IMR-90 (cell line): ENCODE results near the gene RLN3. TPM values are rescaled to one million over a fixed set of nuclear protein-coding genes. Genes with fewer than 3 reads are reported as not detected.
"Not testable (repeated sequence)": the region's sequence is repeated elsewhere in the genome, so short reads cannot be mapped to it uniquely, and the experiment has no call there.

Source experiments
- ATAC-seq: fragments of 200-7000 bp; cut with Tn5 transposase; 2 replicates; pipeline ENCODE4 v1.9.1; 2020; ENCODE audit warnings: low read depth, mild to moderate bottlenecking, moderate library complexity
- BruUV-seq: library from RNA; stranded (reverse); fragments of 400-500 nt; replicated peaks from 2 replicates; lab custom pipeline; 2021; lab: Mats Ljungman, UMichigan
- CTCF ChIA-PET: fragments of 300-600 bp; formaldehyde crosslinking; extraction: SDS; loops from one replicate; lab custom pipeline; 2021; ENCODE audit warnings: antibody characterized with exemption; lab: Yijun Ruan, JAX
- POLR2A ChIA-PET: fragments of 300-600 bp; sonication (Branson Sonifier 250); formaldehyde crosslinking; loops from one replicate; lab custom pipeline; 2022; ENCODE audit warnings: antibody characterized with exemption; ENCODE audit not compliant: unreplicated experiment; lab: Charles Lee
- DNase-seq: peaks from one replicate; pipeline ENCODE4 v3.0.0; 2013
- H2AFZ ChIP-seq: replicated peaks from 2 replicates; pipeline ENCODE3; 2013; ENCODE audit warnings: low read length, mild to moderate bottlenecking; ENCODE audit not compliant: poor library complexity
- H2AK5ac ChIP-seq: 2 replicates; pipeline ENCODE4 v1.6.1; 2013; ENCODE audit warnings: low read depth, low read length, inconsistent platforms
- H2AK9ac ChIP-seq: replicated peaks from 2 replicates; pipeline ENCODE3; 2013; ENCODE audit warnings: mild to moderate bottlenecking, low read depth, low read length, moderate library complexity; ENCODE audit not compliant: poor library complexity
- H2BK120ac ChIP-seq: 2 replicates; pipeline ENCODE4 v1.6.1; 2013; ENCODE audit warnings: low read depth, low read length, inconsistent platforms
- H2BK15ac ChIP-seq: 3 replicates; pipeline ENCODE4 v1.6.1; 2013; ENCODE audit warnings: low read depth, low read length, inconsistent platforms
- H2BK20ac ChIP-seq: 2 replicates; pipeline ENCODE4 v1.6.1; 2013; ENCODE audit warnings: low read depth, mild to moderate bottlenecking, inconsistent platforms, low read length, moderate library complexity
- H2BK5ac ChIP-seq: 2 replicates; pipeline ENCODE4 v1.6.1; 2013; ENCODE audit warnings: mild to moderate bottlenecking, low read depth, low read length, inconsistent platforms; ENCODE audit not compliant: poor library complexity, severe bottlenecking
- H3K14ac ChIP-seq: replicated peaks from 2 replicates; pipeline ENCODE4 v1.6.1; 2013; ENCODE audit warnings: low read depth, low read length, inconsistent platforms
- H3K18ac ChIP-seq: 2 replicates; pipeline ENCODE4 v1.6.1; 2013; ENCODE audit warnings: low read depth, low read length, control low read depth
- H3K23ac ChIP-seq: 2 replicates; pipeline ENCODE4 v1.6.1; 2013; ENCODE audit warnings: low read depth, low read length, inconsistent platforms
- H3K27ac ChIP-seq: 2 replicates; pipeline ENCODE4 v1.5.1; 2013; ENCODE audit warnings: mild to moderate bottlenecking, control low read depth, low read length; ENCODE audit not compliant: insufficient read depth
- H3K27me3 ChIP-seq: 2 replicates; pipeline ENCODE4 v1.6.1; 2013; ENCODE audit warnings: low read length; ENCODE audit not compliant: control insufficient read depth, insufficient read depth
- H3K36me3 ChIP-seq: 2 replicates; pipeline ENCODE4 v1.6.1; 2013; ENCODE audit warnings: low read length, mixed read lengths; ENCODE audit not compliant: control insufficient read depth, insufficient read depth
- H3K4ac ChIP-seq: 2 replicates; pipeline ENCODE4 v1.6.1; 2013; ENCODE audit warnings: low read depth, low read length, inconsistent platforms
- H3K4me1 ChIP-seq: 2 replicates; pipeline ENCODE4 v1.6.1; 2013; ENCODE audit warnings: low read length, mixed read lengths; ENCODE audit not compliant: control insufficient read depth, insufficient read depth
- H3K4me2 ChIP-seq: 2 replicates; pipeline ENCODE4 v1.6.1; 2013; ENCODE audit warnings: low read depth, mild to moderate bottlenecking, control low read depth, low read length, moderate library complexity
- H3K4me3 ChIP-seq: 2 replicates; pipeline ENCODE4 v1.5.1; 2013; ENCODE audit warnings: low read depth, mild to moderate bottlenecking, control low read depth, low read length, moderate library complexity; ENCODE audit not compliant: insufficient read depth
- H3K56ac ChIP-seq: 2 replicates; pipeline ENCODE4 v1.6.1; 2013; ENCODE audit warnings: low read length, inconsistent platforms; ENCODE audit not compliant: insufficient read depth; ENCODE audit errors: extremely low read depth
- H3K79me1 ChIP-seq, 2 experiments: 2 replicates each; pipeline ENCODE4 v1.6.1; 2013; ENCODE audit warnings: low read length in 2 of 2, inconsistent platforms in 1 of 2, low read depth in 1 of 2
- H3K9ac ChIP-seq: 2 replicates; pipeline ENCODE4 v1.6.1; 2013; ENCODE audit warnings: low read depth, low read length, control low read depth
- H3K9me1 ChIP-seq: 2 replicates; pipeline ENCODE4 v1.6.1; 2013; ENCODE audit warnings: low read length, inconsistent platforms; ENCODE audit not compliant: insufficient read depth
- H3K9me3 ChIP-seq: 2 replicates; pipeline ENCODE4 v1.6.1; 2013; ENCODE audit warnings: low read length; ENCODE audit not compliant: control insufficient read depth, insufficient read depth
- H4K20me1 ChIP-seq: 2 replicates; pipeline ENCODE4 v1.6.1; 2013; ENCODE audit warnings: low read length, inconsistent platforms; ENCODE audit not compliant: insufficient read depth
- H4K5ac ChIP-seq: 2 replicates; pipeline ENCODE4 v1.6.1; 2013; ENCODE audit warnings: mild to moderate bottlenecking, low read depth, low read length, control low read depth
- H4K8ac ChIP-seq, 2 experiments: 2 replicates each; pipeline ENCODE4 v1.6.1; 2013; ENCODE audit warnings: low read depth in 2 of 2, low read length in 2 of 2, control low read depth in 1 of 2, inconsistent platforms in 1 of 2
- H4K91ac ChIP-seq: 2 replicates; pipeline ENCODE4 v1.6.1; 2013; ENCODE audit warnings: low read depth, low read length, inconsistent platforms; ENCODE audit not compliant: insufficient read depth
- ELK1 ChIP-seq: fragments of 150-350 bp; IDR thresholded peaks from 2 replicates; pipeline ENCODE4 v1.6.1; 2016; ENCODE audit warnings: low read depth, mild to moderate bottlenecking, low read length, moderate library complexity, borderline replicate concordance
- NFE2L2 ChIP-seq: fragments of 150-350 bp; IDR thresholded peaks from 2 replicates; pipeline ENCODE4 v1.6.1; 2016; ENCODE audit warnings: low read depth, mild to moderate bottlenecking, low read length
- RAD21 ChIP-seq: IDR thresholded peaks from 2 replicates; pipeline ENCODE4 v1.6.1; 2012; ENCODE audit warnings: low read length, improper control_type of control experiment
- SMC3 ChIP-seq: fragments of 150-350 bp; IDR thresholded peaks from 2 replicates; pipeline ENCODE4 v1.6.1; 2016; ENCODE audit warnings: low read depth, mild to moderate bottlenecking, antibody characterized with exemption, low read length, moderate library complexity
- WGBS, 2 experiments: methylation state at CpG; one replicate each; pipeline versions ENCODE4 v1.1.5 to v1.1.7; 2013; ENCODE audit warnings: missing lambda C conversion rate in 2 of 2; ENCODE audit not compliant: insufficient read length in 1 of 2; ENCODE audit errors: extremely low coverage in 2 of 2; 5-methylcytosine and 5-hydroxymethylcytosine counted together
- dilution Hi-C: fragments of 300-500 bp; cut with HindIII; formaldehyde crosslinking; loops from one replicate; pipeline ENCODE4 v1.14.3; 2018; ENCODE audit warnings: low sequenced_read_pairs; ENCODE audit not compliant: unreplicated experiment
- in situ Hi-C: fragments of 300-500 bp; cut with MboI; formaldehyde crosslinking; loops from 3 replicates; pipeline ENCODE4 v1.14.3; 2019; ENCODE audit warnings: low sequenced_read_pairs, inconsistent platforms, mixed read lengths
- intact Hi-C: fragments of 100-400 bp; cut with micrococcal nuclease; formaldehyde crosslinking; loops from 2 replicates; pipeline ENCODE4 v1.10.0; 2022
- polyA plus RNA-seq, 3 experiments: library from polyadenylated mRNA; depleted of rRNA; stranded (reverse); fragments of >200 nt; gene quantifications; 2 replicates each; pipeline ENCODE4 v1.2.3, GENCODE V29; 2012; ENCODE audit warnings: low replicate concordance in 1 of 3
- total RNA-seq: library from RNA; depleted of rRNA; stranded (reverse); fragments of >200 nt; gene quantifications from 2 replicates; pipeline ENCODE4 v1.2.3, GENCODE V29; 2012

RLN3 gene
- total and polyA plus RNA-seq, 2 of the 4 experiments (the other 2 are of a cell fraction): not detected

- in situ Hi-C loops (no loop called here), intact Hi-C loops (no loop called here), dilution Hi-C loops (no loop called here)
- H3K14ac ChIP-seq: no peak overlapping the region
- WGBS, 2 experiments: 90% methylated on average over 2 of the region's 4 CpGs; no CpG with 5 or more reads in 1 of the 2 experiments
- H3K4me2 ChIP-seq: no peak overlapping the region
- no peak overlapping the region for H2AK5ac ChIP-seq
- ChIA-PET CTCF (no interaction called here), POLR2A (no interaction called here)
- H3K27me3 ChIP-seq: peaks cover 9% of the 10 kb centered on the region; the same call in 1 of the 2 replicates
- H4K20me1 ChIP-seq: no peaks in the 10 kb centered on the region
- H2BK120ac ChIP-seq: no peak overlapping the region
- ATAC-seq: no peak
- no TSS peak for BruUV-seq
- no peak overlapping the region for H2AFZ ChIP-seq
- no peaks in the 10 kb centered on the region for H3K4me1 ChIP-seq
- no peak overlapping the region for H2BK20ac ChIP-seq
- peaks cover 2% of the 10 kb centered on the region; the same call in 1 of the 2 replicates for H3K9me3 ChIP-seq
- H3K4me3 ChIP-seq: no peak overlapping the region
- no peak overlapping the region for H3K4ac ChIP-seq
- no peak overlapping the region for H3K27ac ChIP-seq
- H2BK5ac ChIP-seq: no peak overlapping the region
- H3K56ac ChIP-seq: no peak overlapping the region
- no peak for DNase-seq
- H3K36me3 ChIP-seq: no peaks in the 10 kb centered on the region
- H3K23ac ChIP-seq: no peak overlapping the region
- no peak overlapping the region for H4K8ac ChIP-seq
- no peak overlapping the region for H4K5ac ChIP-seq
- H3K9ac ChIP-seq: no peak overlapping the region
- no peaks in the 10 kb centered on the region for H3K79me1 ChIP-seq
- TF ChIP-seq ELK1 (no peak), RAD21 (no peak), SMC3 (no peak), NFE2L2 (no peak)
- no peaks in the 10 kb centered on the region for H3K9me1 ChIP-seq
- no peak overlapping the region for H3K18ac ChIP-seq
- no peak overlapping the region for H2BK15ac ChIP-seq
- H2AK9ac ChIP-seq: no peak overlapping the region
- no peak overlapping the region for H4K91ac ChIP-seq
Observed at GRCh38 chr19:14050512-14050911, 22.6 kb downstream of the RLN3 start.

- DNase-seq, H4K20me1 ChIP-seq, H4K8ac ChIP-seq, H3K18ac ChIP-seq, ATAC-seq, CTCF ChIA-PET, H2BK5ac ChIP-seq, H3K9me1 ChIP-seq, H3K4me3 ChIP-seq, intact Hi-C loops, H3K36me3 ChIP-seq, H4K91ac ChIP-seq, H3K27me3 ChIP-seq, BruUV-seq, H3K4ac ChIP-seq, H3K23ac ChIP-seq, H3K4me2 ChIP-seq, H2BK120ac ChIP-seq, H2AK5ac ChIP-seq, H3K27ac ChIP-seq, H2BK20ac ChIP-seq, H3K4me1 ChIP-seq, H2BK15ac ChIP-seq, POLR2A ChIA-PET, H3K14ac ChIP-seq, H3K9ac ChIP-seq, dilution Hi-C loops, H3K9me3 ChIP-seq, H3K56ac ChIP-seq, in situ Hi-C loops, H3K79me1 ChIP-seq, H2AK9ac ChIP-seq, H4K5ac ChIP-seq, H2AFZ ChIP-seq: not testable (repeated sequence)
- 94% methylated on average over 5 of the region's 11 CpGs; no CpG with 5 or more reads in 1 of the 2 experiments for WGBS, 2 experiments
Observed at GRCh38 chr19:14050961-14051360, 23.0 kb downstream of the RLN3 start.
